Activated CD4-positive, alpha-beta T cell treated with anti-CD3 and anti-CD28 coated beads for 36 hours (primary cell): ENCODE data around the gene TMED1. TPM values are rescaled to one million over a fixed set of nuclear protein-coding genes. Genes with fewer than 3 reads are reported as not detected.
"Not testable (repeated sequence)": the region's sequence is repeated elsewhere in the genome, so short reads cannot be mapped to it uniquely, and the experiment has no call there.

Experiments
- ATAC-seq: fragments of 200-7000 bp; cut with Tn5 transposase; one replicate; pipeline ENCODE4 v1.10.0; 2021; ENCODE audit warnings: mild to moderate bottlenecking, moderate library complexity
- CTCF ChIA-PET: fragments of 350-600 bp; sonication (Branson Sonifier 250); formaldehyde crosslinking; loops from one replicate; lab custom pipeline; 2021; ENCODE audit warnings: antibody characterized with exemption; lab: Charles Lee
- POLR2A ChIA-PET: fragments of 350-600 bp; sonication (Branson Sonifier 250); formaldehyde crosslinking; loops from one replicate; lab custom pipeline; 2021; ENCODE audit warnings: antibody characterized with exemption, inconsistent platforms; lab: Charles Lee
- DNase-seq: peaks from one replicate; pipeline ENCODE4 v3.0.0-alpha.2; 2020
- H3K27ac Mint-ChIP-seq: one replicate; pipeline ENCODE4 v1.8.0; 2021; ENCODE audit warnings: mixed read lengths
- H3K27me3 Mint-ChIP-seq: one replicate; pipeline ENCODE4 v1.8.0; 2021; ENCODE audit warnings: mixed read lengths
- H3K36me3 Mint-ChIP-seq: one replicate; pipeline ENCODE4 v1.8.0; 2021; ENCODE audit warnings: low read depth, mixed read lengths
- H3K4me1 Mint-ChIP-seq: one replicate; pipeline ENCODE4 v1.8.0; 2021; ENCODE audit warnings: mixed read lengths
- H3K4me3 Mint-ChIP-seq: one replicate; pipeline ENCODE4 v1.8.0; 2021; ENCODE audit warnings: mild to moderate bottlenecking, moderate library complexity, mixed read lengths
- H3K9me3 Mint-ChIP-seq: one replicate; pipeline ENCODE4 v1.8.0; 2021; ENCODE audit warnings: low read depth, mixed read lengths
- intact Hi-C, 2 experiments: fragments of 100-400 bp; cut with DNase I in 1 of 2; cut with micrococcal nuclease in 1 of 2; formaldehyde crosslinking; loops; one replicate each; pipeline versions ENCODE4 v1.14.2 to v1.15.1; 2022 to 2024; cut with DNase I, micrococcal nuclease
- total RNA-seq, 2 experiments: library from RNA; stranded (reverse); gene quantifications; one replicate each; pipeline ENCODE4 v1.2.3, GENCODE V29; 2021

Gene TMED1
- total RNA-seq, 2 experiments from 2014 or later: 8.7 to 15.3 TPM

GRCh38 chr19:10862561-10863106 is 26.6 kb upstream of the TMED1 start:
- DNase-seq: no peak
- no peaks in the 10 kb centered on the region for H3K36me3 Mint-ChIP-seq
- no peak overlapping the region for H3K4me3 Mint-ChIP-seq
- H3K27me3 Mint-ChIP-seq: no peaks in the 10 kb centered on the region
- intact Hi-C loops: no loop called here
- no peaks in the 10 kb centered on the region for H3K9me3 Mint-ChIP-seq
- POLR2A ChIA-PET: interaction anchor here (0.7 kb wide), 1 partner anchor 313 kb away, joined by 3 read pairs; no protein-coding TSS in a partner anchor
- H3K4me1 Mint-ChIP-seq: peaks cover 8% of the 10 kb centered on the region
- H3K27ac Mint-ChIP-seq: no peak overlapping the region
- ATAC-seq: no peak
- CTCF ChIA-PET: interaction anchor here (0.8 to 3.4 kb wide), 6 partner anchors 8 to 145 kb away, joined by 3 to 44 read pairs (median 13); partner anchors contain the start of genes C19orf38, CARM1 and DNM2

GRCh38 chr19:10861103-10861651 is 25.2 kb upstream of the TMED1 start:
- Mint-ChIP-seq H3K27ac (no peak overlapping the region), H3K4me3 (no peak overlapping the region), H3K27me3 (no peaks in the 10 kb centered on the region), H3K36me3 (no peaks in the 10 kb centered on the region), H3K9me3 (no peaks in the 10 kb centered on the region), H3K4me1 (peaks cover 8% of the 10 kb centered on the region)
- peak; percentile 68 for DNase-seq
- ChIA-PET CTCF (interaction anchor here (0.6 to 2.6 kb wide), 11 partner anchors 9 to 254 kb away, joined by 3 to 9 read pairs (median 3); partner anchors contain the start of genes C19orf38, DNM2 and TMED1), POLR2A (interaction anchor here (0.6 kb wide), 1 partner anchor 94 kb away, joined by 5 read pairs; no protein-coding TSS in a partner anchor)
- no peak for ATAC-seq
- intact Hi-C loops: no loop called here

- ATAC-seq (peak; percentile 69), DNase-seq (peak; percentile 64)
- CTCF ChIA-PET: interaction anchor here (0.6 to 6.6 kb wide), 13 partner anchors 9 to 240 kb away, joined by 3 to 70 read pairs (median 4); partner anchors contain the start of genes CARM1, DNM2 and TMED1
- no peaks in the 10 kb centered on the region for H3K4me1 Mint-ChIP-seq
- H3K36me3 Mint-ChIP-seq: no peaks in the 10 kb centered on the region
- H3K27ac Mint-ChIP-seq: no peak overlapping the region
- no peaks in the 10 kb centered on the region for H3K27me3 Mint-ChIP-seq
- POLR2A ChIA-PET: interaction anchor here (1.0 kb wide), 1 partner anchor 22 kb away, joined by 6 read pairs; the partner anchor contains the start of gene TMED1
- no peaks in the 10 kb centered on the region for H3K9me3 Mint-ChIP-seq
- H3K4me3 Mint-ChIP-seq: no peak overlapping the region
- intact Hi-C loops: loop anchor here in 1 of 2 experiments (1.0 kb wide), 1 partner anchor 141 kb away; no protein-coding TSS in a partner anchor
Observed at GRCh38 chr19:10858204-10858828, 22.3 kb upstream of the TMED1 start.

- POLR2A ChIA-PET: not testable (repeated sequence)
Observed at GRCh38 chr19:10856899-10857298, 20.9 kb upstream of the TMED1 start.

GRCh38 chr19:10855879-10856522 is 20.0 kb upstream of the TMED1 start:
- no peak for ATAC-seq
- intact Hi-C loops: no loop called here

More at GRCh38 chr19:10856899-10857298, 20.9 kb upstream of the TMED1 start:
- H3K4me3 Mint-ChIP-seq, H3K27me3 Mint-ChIP-seq, DNase-seq, H3K36me3 Mint-ChIP-seq, H3K27ac Mint-ChIP-seq, H3K4me1 Mint-ChIP-seq, intact Hi-C loops, ATAC-seq, H3K9me3 Mint-ChIP-seq: not testable (repeated sequence)
- CTCF ChIA-PET: interaction anchor here (0.6 to 6.6 kb wide), 7 partner anchors 10 to 255 kb away, joined by 3 to 70 read pairs (median 4); partner anchors contain the start of genes CARM1, DNM2 and TMED1

GRCh38 chr19:10854350-10855089 is 18.5 kb upstream of the TMED1 start:
- ATAC-seq: no peak
- no peaks in the 10 kb centered on the region for H3K36me3 Mint-ChIP-seq
- CTCF ChIA-PET: interaction anchor here (0.6 to 6.6 kb wide), 15 partner anchors 9 to 524 kb away, joined by 3 to 70 read pairs (median 4); partner anchors contain the start of gene CARM1

More at GRCh38 chr19:10855879-10856522, 20.0 kb upstream of the TMED1 start:
- ChIA-PET CTCF (interaction anchor here (0.6 to 6.6 kb wide), 5 partner anchors 10 to 297 kb away, joined by 3 to 70 read pairs (median 5); partner anchors contain the start of genes CARM1 and DNM2), POLR2A (no interaction called here)
- Mint-ChIP-seq H3K9me3 (no peaks in the 10 kb centered on the region), H3K27ac (no peak overlapping the region), H3K27me3 (no peaks in the 10 kb centered on the region), H3K4me1 (no peaks in the 10 kb centered on the region), H3K4me3 (no peak overlapping the region), H3K36me3 (no peaks in the 10 kb centered on the region)
- peak; percentile 58 for DNase-seq

GRCh38 chr19:10852941-10853340 is 16.9 kb upstream of the TMED1 start:
- H3K9me3 Mint-ChIP-seq: no peaks in the 10 kb centered on the region
- CTCF ChIA-PET: interaction anchor here (0.6 to 6.6 kb wide), 3 partner anchors 14 to 85 kb away, joined by 3 to 70 read pairs (median 4); partner anchors contain the start of genes CARM1 and TMED1
- POLR2A ChIA-PET: interaction anchor here (0.9 kb wide), 1 partner anchor 23 kb away, joined by 13 read pairs; no protein-coding TSS in a partner anchor
- peaks cover 6% of the 10 kb centered on the region for H3K4me1 Mint-ChIP-seq
- no peak overlapping the region for H3K4me3 Mint-ChIP-seq
- no peaks in the 10 kb centered on the region for H3K36me3 Mint-ChIP-seq
- no peak overlapping the region for H3K27ac Mint-ChIP-seq
- ATAC-seq (no peak), DNase-seq (no peak)
- intact Hi-C loops: no loop called here
- H3K27me3 Mint-ChIP-seq: no peaks in the 10 kb centered on the region

More at GRCh38 chr19:10854350-10855089, 18.5 kb upstream of the TMED1 start:
- no peaks in the 10 kb centered on the region for H3K27me3 Mint-ChIP-seq
- POLR2A ChIA-PET: interaction anchor here (0.7 kb wide), 1 partner anchor 238 kb away, joined by 3 read pairs; no protein-coding TSS in a partner anchor
- no peak overlapping the region for H3K27ac Mint-ChIP-seq
- no peaks in the 10 kb centered on the region for H3K4me1 Mint-ChIP-seq
- DNase-seq: no peak
- H3K4me3 Mint-ChIP-seq: no peak overlapping the region
- intact Hi-C loops: no loop called here
- H3K9me3 Mint-ChIP-seq: no peaks in the 10 kb centered on the region

GRCh38 chr19:10852098-10852800 is 16.2 kb upstream of the TMED1 start:
- no peak for DNase-seq
- ChIA-PET CTCF (interaction anchor here (6.6 kb wide), 1 partner anchor 15 kb away, joined by 70 read pairs; the partner anchor contains the start of gene CARM1), POLR2A (no interaction called here)
- Mint-ChIP-seq H3K27me3 (no peaks in the 10 kb centered on the region), H3K4me3 (no peak overlapping the region), H3K9me3 (no peaks in the 10 kb centered on the region), H3K27ac (no peak overlapping the region), H3K36me3 (no peaks in the 10 kb centered on the region), H3K4me1 (peaks cover 6% of the 10 kb centered on the region)
- intact Hi-C loops: no loop called here
- ATAC-seq: no peak

GRCh38 chr19:10850631-10851030 is 14.6 kb upstream of the TMED1 start:
- Mint-ChIP-seq H3K9me3 (peaks cover 5% of the 10 kb centered on the region), H3K36me3 (peaks cover 5% of the 10 kb centered on the region), H3K4me1 (peaks cover 6% of the 10 kb centered on the region), H3K27me3 (no peaks in the 10 kb centered on the region), H3K4me3 (no peak overlapping the region), H3K27ac (no peak overlapping the region)
- intact Hi-C loops: no loop called here
- ATAC-seq (no peak), DNase-seq (no peak)
- POLR2A ChIA-PET: no interaction called here
- CTCF ChIA-PET: interaction anchor here (1.0 to 3.9 kb wide), 4 partner anchors 11 to 112 kb away, joined by 4 to 21 read pairs (median 6); partner anchors contain the start of gene TMED1
